ENCODE data around the gene PRRG3. TPM values are rescaled to one million over a fixed set of nuclear protein-coding genes. Genes with fewer than 3 reads are reported as not detected.

The PRRG3 gene
- total and polyA plus RNA-seq, 8 donors = 0.10 to 7.3 (median 0.14) TPM; not detected in 3

DNA sequence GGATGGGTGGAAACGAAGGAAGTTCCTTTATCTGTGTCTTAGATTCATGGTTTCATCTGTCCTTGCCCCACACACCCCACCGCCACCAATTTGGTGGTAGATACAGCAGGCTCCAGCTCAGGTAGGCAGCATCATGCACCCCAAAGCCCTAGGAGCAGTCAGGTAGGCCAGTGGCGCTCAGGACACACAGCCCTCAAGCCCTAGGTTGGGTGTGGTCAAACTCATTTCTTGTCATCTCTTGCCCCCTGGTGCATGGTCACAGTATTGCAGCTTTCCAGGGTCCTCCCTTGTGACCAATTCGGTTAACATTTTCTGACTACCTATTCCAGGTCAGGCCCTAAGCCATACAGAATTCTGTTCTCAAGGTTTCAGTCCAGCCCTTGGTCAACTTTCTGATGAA lies 14.5 kb upstream of the PRRG3 start:
- Histone ChIP-seq H3K4me1 (no peaks in the 10 kb centered on the region), H3K27me3 (no peaks in the 10 kb centered on the region), H3K36me3 (no peaks in the 10 kb centered on the region), H3K4me3 (no peak overlapping the region), H3K27ac (no peak overlapping the region), H3K9me3 (no peaks in the 10 kb centered on the region)
- 37 to 48% (median 39%) methylated on average over 3 to 4 of the region's 4 CpGs for WGBS, 5 donors
- intact Hi-C loops (cut with DNase I; ENCODE audit: low total_unique reads) = no loop called here
- TF ChIP-seq POLR2AphosphoS5 (IDR thresholded peaks at IDR 0.05) = no peak
- TF ChIP-seq POLR2A (IDR thresholded peaks at IDR 0.05) = no peak
- TF ChIP-seq, protein P1, sequence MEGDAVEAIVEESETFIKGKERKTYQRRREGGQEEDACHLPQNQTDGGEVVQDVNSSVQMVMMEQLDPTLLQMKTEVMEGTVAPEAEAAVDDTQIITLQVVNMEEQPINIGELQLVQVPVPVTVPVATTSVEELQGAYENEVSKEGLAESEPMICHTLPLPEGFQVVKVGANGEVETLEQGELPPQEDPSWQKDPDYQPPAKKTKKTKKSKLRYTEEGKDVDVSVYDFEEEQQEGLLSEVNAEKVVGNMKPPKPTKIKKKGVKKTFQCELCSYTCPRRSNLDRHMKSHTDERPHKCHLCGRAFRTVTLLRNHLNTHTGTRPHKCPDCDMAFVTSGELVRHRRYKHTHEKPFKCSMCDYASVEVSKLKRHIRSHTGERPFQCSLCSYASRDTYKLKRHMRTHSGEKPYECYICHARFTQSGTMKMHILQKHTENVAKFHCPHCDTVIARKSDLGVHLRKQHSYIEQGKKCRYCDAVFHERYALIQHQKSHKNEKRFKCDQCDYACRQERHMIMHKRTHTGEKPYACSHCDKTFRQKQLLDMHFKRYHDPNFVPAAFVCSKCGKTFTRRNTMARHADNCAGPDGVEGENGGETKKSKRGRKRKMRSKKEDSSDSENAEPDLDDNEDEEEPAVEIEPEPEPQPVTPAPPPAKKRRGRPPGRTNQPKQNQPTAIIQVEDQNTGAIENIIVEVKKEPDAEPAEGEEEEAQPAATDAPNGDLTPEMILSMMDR (IDR thresholded peaks at IDR 0.05) = peak in 5 of 7 experiments; percentile 25 to 55 (median 47)
- no peak for TF ChIP-seq EP300 (IDR thresholded peaks at IDR 0.05)
- DNase-seq = peak; percentile 53 to 55

DNA sequence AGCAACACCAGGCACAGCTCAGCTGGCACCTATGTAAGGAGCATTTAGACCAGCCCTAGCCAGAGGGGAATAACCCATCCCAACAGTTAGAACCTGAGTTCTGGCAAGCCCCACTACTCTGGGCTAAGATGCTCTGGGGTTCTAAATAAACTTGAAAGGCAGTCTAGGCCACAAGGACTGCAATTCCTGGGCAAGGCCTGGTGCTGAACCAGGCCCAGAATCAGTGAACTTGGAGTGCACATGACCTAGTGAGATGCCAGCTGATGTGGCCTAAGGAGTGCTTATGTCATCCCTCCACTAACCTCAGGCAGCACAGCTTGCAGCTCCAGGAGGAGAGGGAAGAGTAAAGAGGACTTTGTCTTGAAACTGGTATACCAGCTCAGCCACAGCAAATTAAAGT lies 7.6 kb upstream of the PRRG3 start:
- H3K4me1 ChIP-seq = no peaks in the 10 kb centered on the region
- no peak overlapping the region for H3K4me3 ChIP-seq
- H3K27me3 ChIP-seq = no peaks in the 10 kb centered on the region
- H3K27ac ChIP-seq = no peak overlapping the region
- H3K9me3 ChIP-seq = no peaks in the 10 kb centered on the region
- TF ChIP-seq POLR2AphosphoS5 (IDR thresholded peaks at IDR 0.05) (no peak), EP300 (IDR thresholded peaks at IDR 0.05) (no peak), POLR2A (IDR thresholded peaks at IDR 0.05) (no peak)
- TF ChIP-seq, protein P1 (IDR thresholded peaks at IDR 0.05) = no peak
- DNase-seq = no peak
- no peaks in the 10 kb centered on the region for H3K36me3 ChIP-seq
- intact Hi-C loops (cut with DNase I; ENCODE audit: low total_unique reads) = no loop called here

DNA sequence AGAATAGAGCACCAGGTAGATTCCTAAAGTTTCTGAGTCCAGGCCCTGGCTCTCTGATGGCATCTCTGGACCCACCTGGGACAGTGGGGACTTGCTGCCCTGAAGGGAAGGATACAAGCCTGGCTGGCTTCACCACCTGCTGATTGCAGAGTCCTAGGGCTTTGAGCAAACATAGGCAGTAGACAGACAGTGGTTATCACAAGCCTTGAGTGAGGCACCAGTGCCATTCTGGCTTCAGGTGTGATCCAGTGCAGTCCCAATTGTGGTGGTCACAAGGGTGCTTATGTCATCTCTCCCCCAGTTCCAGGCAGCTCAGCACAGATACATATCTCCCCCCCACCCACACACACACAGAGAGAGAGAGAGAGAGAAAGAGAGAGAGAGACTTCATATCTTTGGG lies 6.6 kb upstream of the PRRG3 start:
- no peak overlapping the region for H3K4me3 ChIP-seq
- H3K27me3 ChIP-seq = no peaks in the 10 kb centered on the region
- TF ChIP-seq POLR2AphosphoS5 (IDR thresholded peaks at IDR 0.05) (no peak), POLR2A (IDR thresholded peaks at IDR 0.05) (no peak), EP300 (IDR thresholded peaks at IDR 0.05) (no peak)
- TF ChIP-seq, protein P1 (IDR thresholded peaks at IDR 0.05) = no peak
- H3K27ac ChIP-seq = no peak overlapping the region
- intact Hi-C loops (cut with DNase I; ENCODE audit: low total_unique reads) = no loop called here
- H3K9me3 ChIP-seq = no peaks in the 10 kb centered on the region
- H3K4me1 ChIP-seq = no peaks in the 10 kb centered on the region
- DNase-seq = no peak
- no peaks in the 10 kb centered on the region for H3K36me3 ChIP-seq

DNA sequence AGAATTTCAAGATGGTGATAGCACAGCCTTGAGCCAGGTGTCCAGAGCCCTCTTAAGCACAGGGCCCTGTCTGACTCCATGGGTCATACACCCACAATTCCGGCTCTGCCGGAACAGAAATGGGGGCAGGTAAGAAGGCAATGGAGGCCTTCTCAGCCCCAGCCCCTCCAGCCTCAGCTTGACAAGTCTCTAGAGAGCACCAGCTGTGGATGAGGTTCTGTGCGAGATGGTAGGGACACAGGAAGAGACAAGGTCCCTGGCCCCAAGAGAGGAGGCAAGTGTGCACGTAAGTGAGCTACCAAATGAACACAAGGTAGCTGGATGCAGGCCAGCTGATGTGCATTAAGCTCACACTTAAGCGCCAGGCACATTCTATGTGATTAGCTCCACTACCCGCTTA lies 2.4 kb upstream of the PRRG3 start:
- no peak for TF ChIP-seq POLR2AphosphoS5 (IDR thresholded peaks at IDR 0.05)
- no peak for TF ChIP-seq POLR2A (IDR thresholded peaks at IDR 0.05)
- no peak for TF ChIP-seq EP300 (IDR thresholded peaks at IDR 0.05)
- TF ChIP-seq, protein P1 (IDR thresholded peaks at IDR 0.05) = no peak

More for the DNA sequence above, 2.4 kb upstream of the PRRG3 start:
- peak in 1 of 2 donors; percentile 20 for DNase-seq
- intact Hi-C loops (cut with DNase I; ENCODE audit: low total_unique reads) = no loop called here
- Histone ChIP-seq H3K4me3 (no peak overlapping the region), H3K9me3 (no peaks in the 10 kb centered on the region), H3K27ac (no peak overlapping the region), H3K4me1 (peaks cover 0 to 4% (median 0%) of the 10 kb centered on the region in 4 donors), H3K36me3 (no peaks in the 10 kb centered on the region), H3K27me3 (peaks cover 0 to 24% (median 19%) of the 10 kb centered on the region in 3 donors)
- WGBS, 5 donors = 83 to 95% (median 92%) methylated on average over 5 to 6 of the region's 6 CpGs
